NOMO-1 treated with dmso at 0.1 percent for 144 hours (cell line): ENCODE measurements around the gene SLC6A1.

Source experiments
- DNase-seq: peaks from one replicate; lab custom pipeline; 2025; ENCODE audit not compliant: unreplicated experiment; lab: John Stamatoyannopoulos, UW

The SLC6A1 gene

GRCh38 chr3:11015369-11015768 lies 22.8 kb downstream of the SLC6A1 start:
- no peak for DNase-seq

DNA sequence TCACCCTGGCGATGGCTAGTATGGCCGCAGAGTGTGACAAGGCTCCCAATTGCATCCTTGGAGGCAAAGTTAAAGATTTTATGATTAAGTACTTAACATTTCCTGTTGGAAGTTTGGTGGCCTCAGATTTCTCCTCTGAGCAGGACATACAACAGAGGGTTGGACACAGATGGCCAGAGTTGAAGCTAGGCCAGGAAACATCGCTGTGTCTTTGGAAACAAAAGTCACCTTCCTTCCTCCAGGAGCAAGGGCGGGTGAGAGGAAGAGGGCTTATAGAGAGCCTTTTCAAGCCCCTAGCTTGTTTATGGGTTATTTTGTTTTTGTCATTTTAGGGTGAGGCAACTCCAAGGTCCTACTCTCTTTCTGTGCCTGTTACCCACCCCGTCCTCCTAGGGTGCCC lies 24.2 kb downstream of the SLC6A1 start:
- DNase-seq, result no peak

DNA sequence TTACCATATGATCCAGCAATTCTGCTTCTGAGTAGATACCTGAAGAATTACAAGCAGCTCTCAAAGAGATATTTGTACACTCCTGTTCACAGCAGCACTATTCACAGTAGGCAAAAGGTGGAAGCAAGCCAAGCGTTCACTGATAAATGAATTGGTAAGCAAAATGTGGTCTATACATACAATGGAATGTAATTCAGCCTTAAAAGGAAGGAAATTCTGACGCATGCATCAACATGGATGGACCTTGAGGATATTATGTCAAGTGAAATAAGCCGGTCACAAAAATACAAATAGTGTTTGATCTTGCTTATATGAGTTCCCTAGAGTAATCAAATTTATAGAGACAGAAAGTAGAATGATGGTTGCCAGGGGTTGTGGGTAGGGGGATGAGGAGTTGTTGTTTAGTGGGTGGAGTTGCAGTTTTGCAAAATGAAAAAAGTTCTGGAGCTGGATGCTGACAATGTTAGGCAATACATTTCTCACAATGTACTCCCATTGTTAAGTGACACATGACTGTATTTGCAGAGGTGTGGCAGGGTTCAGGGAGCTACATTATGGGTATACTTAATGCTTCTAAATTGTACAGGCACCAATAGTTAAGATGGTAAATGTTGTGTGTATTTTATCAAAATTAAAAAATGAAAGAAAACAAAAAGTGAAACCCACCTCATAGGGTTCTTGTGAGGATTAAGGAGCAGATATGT lies 26.7 kb downstream of the SLC6A1 start:
- DNase-seq, result no peak

- DNase-seq, result no peak
Measured at GRCh38 chr3:11020764-11021163, 28.2 kb downstream of the SLC6A1 start.

GRCh38 chr3:11021611-11022011 lies 29.1 kb downstream of the SLC6A1 start:
- DNase-seq, result no peak

DNA sequence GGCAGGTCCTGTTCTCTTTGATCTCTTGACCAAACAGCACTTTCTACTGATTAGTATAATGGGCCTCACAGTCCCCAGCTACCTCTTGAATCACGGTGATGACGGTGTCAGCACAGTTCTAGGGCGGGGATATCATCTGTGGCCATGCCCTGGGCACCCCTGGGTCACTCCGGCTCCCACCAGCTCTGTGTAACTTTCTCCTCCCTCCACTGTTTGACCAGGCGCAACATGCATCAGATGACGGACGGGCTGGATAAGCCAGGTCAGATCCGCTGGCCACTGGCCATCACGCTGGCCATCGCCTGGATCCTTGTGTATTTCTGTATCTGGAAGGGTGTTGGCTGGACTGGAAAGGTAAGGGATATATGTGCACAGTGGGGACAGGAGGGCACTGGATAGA lies 29.6 kb downstream of the SLC6A1 start:
- no peak for DNase-seq

DNA sequence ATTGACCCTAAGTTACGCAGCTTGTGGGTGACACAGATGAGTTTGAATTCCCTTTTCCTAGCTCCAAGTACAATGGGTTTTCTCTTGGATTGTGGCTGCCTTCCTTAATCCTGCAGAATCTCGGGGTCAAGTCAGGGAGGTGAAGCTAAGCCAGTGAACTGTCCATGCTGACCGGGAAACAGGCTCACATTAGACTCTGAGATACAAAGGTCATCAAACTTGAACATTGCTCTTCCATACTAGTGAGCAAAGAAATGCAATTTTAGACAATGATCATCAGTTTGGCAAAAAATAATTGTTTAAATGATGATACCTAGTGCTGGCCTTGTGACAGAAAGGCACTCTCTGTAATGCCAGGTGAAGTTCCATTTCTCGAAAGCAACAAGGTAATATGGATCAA lies 31.6 kb downstream of the SLC6A1 start:
- no peak for DNase-seq

DNA sequence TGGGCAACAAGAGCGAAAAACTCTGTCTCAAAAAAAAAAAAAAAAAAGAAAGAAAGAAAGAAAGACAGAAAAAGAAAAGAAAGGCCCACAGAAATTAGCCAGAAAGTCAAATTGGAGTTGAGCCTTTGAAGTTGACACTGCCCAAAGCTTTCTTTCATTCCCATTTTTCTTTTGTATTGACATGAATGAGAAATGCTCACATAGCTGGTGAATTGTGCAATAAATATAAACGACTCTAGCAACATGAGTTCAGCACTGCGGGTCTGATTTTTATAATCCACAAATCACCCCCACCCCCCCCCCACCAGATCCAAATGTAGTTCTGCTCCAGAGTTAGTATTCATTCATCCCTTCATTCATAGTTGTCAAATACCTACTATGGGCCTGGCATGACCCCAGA lies 37.4 kb downstream of the SLC6A1 start:
- no peak for DNase-seq

GRCh38 chr3:11033871-11034270 lies 41.3 kb downstream of the SLC6A1 start:
- no peak for DNase-seq

DNA sequence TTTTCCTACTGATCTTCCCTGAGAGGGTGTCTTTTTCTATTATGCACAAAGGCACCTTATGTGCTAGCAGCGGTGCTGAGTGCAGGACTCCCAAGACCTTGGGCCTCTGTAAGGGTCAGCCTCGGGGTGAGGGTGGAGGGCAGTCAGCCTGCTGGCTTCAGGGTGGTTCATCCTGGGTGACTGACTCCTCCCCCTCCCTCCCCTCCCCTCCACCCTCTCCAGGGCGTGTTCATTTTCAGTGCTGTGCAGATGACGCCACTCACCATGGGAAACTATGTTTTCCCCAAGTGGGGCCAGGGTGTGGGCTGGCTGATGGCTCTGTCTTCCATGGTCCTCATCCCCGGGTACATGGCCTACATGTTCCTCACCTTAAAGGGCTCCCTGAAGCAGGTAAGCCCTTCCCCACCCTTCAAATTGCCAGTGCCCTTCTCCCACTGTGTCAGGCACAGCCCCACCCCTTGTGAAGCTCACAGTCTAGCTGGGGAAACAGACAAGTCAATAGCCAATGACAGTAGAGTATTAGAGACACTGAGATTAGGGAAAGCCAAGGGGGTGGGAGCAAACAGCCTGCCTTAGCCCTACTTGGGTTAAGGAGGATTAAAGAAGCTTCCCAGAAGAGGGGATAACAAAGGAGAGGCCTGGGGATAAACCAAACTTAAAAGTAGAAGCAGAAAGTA lies 41.9 kb downstream of the SLC6A1 start:
- no peak for DNase-seq

- no peak for DNase-seq
Measured at GRCh38 chr3:11035757-11036505, 43.4 kb downstream of the SLC6A1 start.

- DNase-seq, result no peak
Measured at GRCh38 chr3:11037241-11037873, 44.8 kb downstream of the SLC6A1 start.

DNA sequence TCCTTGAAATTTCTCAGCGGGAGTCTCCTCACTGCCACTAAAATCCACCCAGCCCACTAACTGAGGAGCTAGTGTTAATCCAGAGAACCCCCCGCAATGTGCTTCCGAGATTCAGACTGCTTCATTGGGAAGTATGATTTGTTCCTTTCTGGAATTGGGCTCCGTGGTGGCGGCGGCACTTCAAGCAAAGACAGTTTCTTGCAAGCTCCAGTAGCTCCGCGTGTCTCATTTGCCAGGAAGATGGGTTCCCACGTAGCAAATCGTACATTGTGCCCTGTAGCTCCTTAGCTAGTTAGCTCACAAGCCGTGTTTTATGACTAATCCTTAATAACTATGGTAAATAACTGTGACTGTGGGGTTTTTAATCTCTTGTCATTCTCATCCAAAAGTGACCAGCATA lies 45.4 kb downstream of the SLC6A1 start:
- no peak for DNase-seq

GRCh38 chr3:11045536-11045935 lies 53.0 kb downstream of the SLC6A1 start:
- no peak for DNase-seq

DNA sequence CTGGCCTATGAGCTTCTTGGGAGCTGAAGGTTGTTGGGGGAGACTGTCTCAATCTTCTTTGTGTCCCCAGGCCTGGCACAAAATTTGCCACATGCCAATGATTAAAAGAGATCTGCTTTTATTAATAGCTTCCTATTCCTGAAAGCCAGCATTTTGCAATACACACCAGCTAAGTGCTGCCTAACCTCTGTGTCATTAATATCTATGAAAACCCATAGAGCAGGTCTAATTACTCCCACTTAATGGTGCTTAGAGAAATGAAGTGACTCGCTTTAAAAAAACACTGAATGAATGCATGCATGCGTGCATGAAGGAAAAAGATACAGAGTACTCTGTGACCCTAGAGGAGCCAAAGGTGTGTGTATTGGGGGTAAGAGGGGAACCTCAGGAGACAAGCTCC lies 55.0 kb downstream of the SLC6A1 start:
- no peak for DNase-seq

- no peak for DNase-seq
Measured at GRCh38 chr3:11050666-11051323, 58.2 kb downstream of the SLC6A1 start.

- DNase-seq, result no peak
Measured at GRCh38 chr3:11053926-11054503, 61.5 kb downstream of the SLC6A1 start.

- DNase-seq, result no peak
Measured at GRCh38 chr3:11054739-11055438, 62.3 kb downstream of the SLC6A1 start.

DNA sequence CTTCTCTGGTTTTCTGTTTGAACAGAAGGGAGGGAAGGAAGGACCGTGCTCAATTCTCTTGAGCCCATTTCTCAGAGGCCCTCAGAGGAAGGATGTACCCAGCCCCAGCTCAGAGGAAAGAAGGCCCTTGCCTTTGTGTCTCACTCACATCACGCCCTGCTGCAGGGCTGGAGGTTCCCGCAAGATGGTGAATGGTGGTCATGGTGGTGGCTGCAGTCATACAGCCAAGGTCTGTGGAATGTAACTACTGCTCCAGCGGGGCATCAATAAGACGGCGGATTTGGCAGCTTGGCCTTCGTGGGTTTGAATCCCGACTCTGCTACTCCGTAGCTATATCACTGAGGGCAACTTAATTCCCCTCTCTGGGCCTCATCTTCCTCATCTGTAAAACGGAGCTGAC lies 62.9 kb downstream of the SLC6A1 start:
- DNase-seq, result no peak

DNA sequence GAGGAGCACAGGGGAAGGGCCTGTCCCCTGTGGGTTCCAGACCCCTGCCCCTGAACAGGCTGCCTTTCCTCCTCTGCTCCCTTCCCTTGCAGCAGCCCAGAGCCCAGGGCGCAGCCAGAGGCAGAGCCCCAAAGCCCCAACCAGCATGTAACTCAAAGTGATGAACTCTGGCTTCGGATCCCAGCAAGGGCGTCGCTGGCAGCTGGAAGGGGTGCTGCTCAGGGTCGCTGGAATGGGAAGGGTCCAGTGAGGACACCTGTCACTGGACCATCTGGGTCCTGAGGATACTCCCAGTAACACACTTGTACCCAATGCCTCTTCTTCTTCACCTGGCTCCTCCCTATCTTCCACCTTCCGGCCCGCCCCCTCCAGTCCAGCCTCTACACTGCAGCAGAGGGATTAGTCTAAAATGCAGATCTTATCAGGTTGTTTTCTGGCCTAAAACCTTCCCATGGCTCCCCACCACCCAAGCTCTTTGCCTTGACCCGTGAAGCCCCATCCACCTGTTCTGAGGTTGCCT lies 64.0 kb downstream of the SLC6A1 start:
- DNase-seq, result no peak
